MM.1S (cell line): Measurements from ENCODE around the gene TMEM184B.
A peak's percentile ranks its signal among the peaks of the same experiment; 100 is the strongest.

Experiments used
- DNase-seq: peaks from one replicate; pipeline ENCODE4 v3.0.0-alpha.2; 2015
- H2AFZ ChIP-seq: fragments of 300-600 bp; sonication (generic); 2 replicates; pipeline ENCODE4 v1.6.0; 2016; ENCODE audit warnings: antibody characterized with exemption, low read length
- H3F3A ChIP-seq: fragments of 300-600 bp; sonication (generic); 2 replicates; pipeline ENCODE4 v1.6.1; 2016; ENCODE audit warnings: mild to moderate bottlenecking, antibody characterized with exemption, low read length, moderate library complexity, mixed read lengths; ENCODE audit not compliant: insufficient read depth
- H3K27ac ChIP-seq: fragments of 300-600 bp; sonication (generic); 2 replicates; pipeline ENCODE4 v1.5.1; 2016; ENCODE audit warnings: mild to moderate bottlenecking, low read length
- H3K27me3 ChIP-seq: fragments of 300-600 bp; sonication (generic); replicated peaks from 2 replicates; pipeline ENCODE4 v1.6.0; 2016; ENCODE audit warnings: low read length; ENCODE audit not compliant: insufficient read depth
- H3K36me3 ChIP-seq: fragments of 300-600 bp; sonication (generic); replicated peaks from 2 replicates; pipeline ENCODE4 v1.6.1; 2016; ENCODE audit warnings: mild to moderate bottlenecking, low read length, mixed read lengths; ENCODE audit not compliant: insufficient read depth
- H3K4me1 ChIP-seq: fragments of 300-600 bp; sonication (generic); 2 replicates; pipeline ENCODE4 v1.6.1; 2016; ENCODE audit warnings: low read length, mixed read lengths
- H3K4me2 ChIP-seq: fragments of 300-600 bp; sonication (generic); 2 replicates; pipeline ENCODE4 v1.6.0; 2016; ENCODE audit warnings: low read depth, low read length
- H3K4me3 ChIP-seq: fragments of 300-600 bp; sonication (generic); 2 replicates; pipeline ENCODE4 v1.5.1; 2016; ENCODE audit warnings: low read length, mixed read lengths
- H3K79me2 ChIP-seq: fragments of 300-600 bp; sonication (generic); 2 replicates; pipeline ENCODE4 v1.6.1; 2016; ENCODE audit warnings: mixed run types, low read length, mixed read lengths
- H3K9ac ChIP-seq: fragments of 300-600 bp; sonication (generic); 2 replicates; pipeline ENCODE4 v1.6.1; 2016; ENCODE audit warnings: low read length, mixed read lengths
- H3K9me2 ChIP-seq: fragments of 300-600 bp; sonication (generic); replicated peaks from 2 replicates; pipeline ENCODE4 v1.6.1; 2016; ENCODE audit warnings: mild to moderate bottlenecking, low read length, mixed read lengths; ENCODE audit not compliant: insufficient read depth
- H3K9me3 ChIP-seq: fragments of 300-600 bp; sonication (generic); replicated peaks from 2 replicates; pipeline ENCODE4 v1.6.1; 2016; ENCODE audit warnings: mild to moderate bottlenecking, low read length, mixed read lengths; ENCODE audit not compliant: insufficient read depth
- H4K20me1 ChIP-seq: fragments of 300-600 bp; sonication (generic); 2 replicates; pipeline ENCODE4 v1.6.1; 2016; ENCODE audit warnings: mild to moderate bottlenecking, low read length, moderate library complexity, mixed read lengths; ENCODE audit not compliant: insufficient read depth
- EZH2 ChIP-seq: fragments of 300-600 bp; sonication (generic); optimal IDR thresholded peaks from 2 replicates; pipeline ENCODE3; 2017; ENCODE audit warnings: low read depth, mild to moderate bottlenecking, antibody characterized with exemption, low read length, mixed read lengths
- EZH2phosphoT487 ChIP-seq: fragments of 300-600 bp; sonication (generic); IDR thresholded peaks from 2 replicates; pipeline ENCODE4 v1.6.1; 2018; ENCODE audit warnings: antibody characterized with exemption, low read length
- TF ChIP-seq, protein P1 (sequence below): fragments of 300-600 bp; sonication (generic); IDR thresholded peaks from 2 replicates; pipeline ENCODE4 v1.5.1; 2016; ENCODE audit warnings: antibody characterized with exemption, low read length, mixed read lengths

The TMEM184B gene

GRCh38 chr22:38272373-38273134, at the start of gene TMEM184B:
TMEM184B (minus strand) TSS chr22:38273010; CDS start chr22:38247961, 25,049 bp downstream.
- peak within 1 kb of the TSS; percentile 91 for H3K9ac ChIP-seq
- peak within 1 kb of the TSS; percentile 99 for H3K4me3 ChIP-seq
- H3K9me2 ChIP-seq = no peaks in the 10 kb centered on the region
- H3F3A ChIP-seq = peaks cover 28% of the 10 kb centered on the region
- peak within 1 kb of the TSS; percentile 58; the same call in 1 of the 2 replicates for H3K27ac ChIP-seq
- H3K4me1 ChIP-seq = peaks cover 53% of the 10 kb centered on the region
- H4K20me1 ChIP-seq = peaks cover 5% of the 10 kb centered on the region; the same call in 1 of the 2 replicates
- TF ChIP-seq EZH2phosphoT487 (no peak), EZH2 (no peak)
- TF ChIP-seq, protein P1, sequence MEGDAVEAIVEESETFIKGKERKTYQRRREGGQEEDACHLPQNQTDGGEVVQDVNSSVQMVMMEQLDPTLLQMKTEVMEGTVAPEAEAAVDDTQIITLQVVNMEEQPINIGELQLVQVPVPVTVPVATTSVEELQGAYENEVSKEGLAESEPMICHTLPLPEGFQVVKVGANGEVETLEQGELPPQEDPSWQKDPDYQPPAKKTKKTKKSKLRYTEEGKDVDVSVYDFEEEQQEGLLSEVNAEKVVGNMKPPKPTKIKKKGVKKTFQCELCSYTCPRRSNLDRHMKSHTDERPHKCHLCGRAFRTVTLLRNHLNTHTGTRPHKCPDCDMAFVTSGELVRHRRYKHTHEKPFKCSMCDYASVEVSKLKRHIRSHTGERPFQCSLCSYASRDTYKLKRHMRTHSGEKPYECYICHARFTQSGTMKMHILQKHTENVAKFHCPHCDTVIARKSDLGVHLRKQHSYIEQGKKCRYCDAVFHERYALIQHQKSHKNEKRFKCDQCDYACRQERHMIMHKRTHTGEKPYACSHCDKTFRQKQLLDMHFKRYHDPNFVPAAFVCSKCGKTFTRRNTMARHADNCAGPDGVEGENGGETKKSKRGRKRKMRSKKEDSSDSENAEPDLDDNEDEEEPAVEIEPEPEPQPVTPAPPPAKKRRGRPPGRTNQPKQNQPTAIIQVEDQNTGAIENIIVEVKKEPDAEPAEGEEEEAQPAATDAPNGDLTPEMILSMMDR = no peak
- no peaks in the 10 kb centered on the region for H3K27me3 ChIP-seq
- no peaks in the 10 kb centered on the region for H3K9me3 ChIP-seq
- peaks cover 56% of the 10 kb centered on the region for H3K79me2 ChIP-seq
- DNase-seq = peak; percentile 86
- H2AFZ ChIP-seq = peak within 1 kb of the TSS; percentile 78
- 0 out of 2 replicates have a peak, but pooled peaks cover 12% of the 10 kb centered on the region for H3K36me3 ChIP-seq
- H3K4me2 ChIP-seq = peak within 1 kb of the TSS; percentile 97

DNA sequence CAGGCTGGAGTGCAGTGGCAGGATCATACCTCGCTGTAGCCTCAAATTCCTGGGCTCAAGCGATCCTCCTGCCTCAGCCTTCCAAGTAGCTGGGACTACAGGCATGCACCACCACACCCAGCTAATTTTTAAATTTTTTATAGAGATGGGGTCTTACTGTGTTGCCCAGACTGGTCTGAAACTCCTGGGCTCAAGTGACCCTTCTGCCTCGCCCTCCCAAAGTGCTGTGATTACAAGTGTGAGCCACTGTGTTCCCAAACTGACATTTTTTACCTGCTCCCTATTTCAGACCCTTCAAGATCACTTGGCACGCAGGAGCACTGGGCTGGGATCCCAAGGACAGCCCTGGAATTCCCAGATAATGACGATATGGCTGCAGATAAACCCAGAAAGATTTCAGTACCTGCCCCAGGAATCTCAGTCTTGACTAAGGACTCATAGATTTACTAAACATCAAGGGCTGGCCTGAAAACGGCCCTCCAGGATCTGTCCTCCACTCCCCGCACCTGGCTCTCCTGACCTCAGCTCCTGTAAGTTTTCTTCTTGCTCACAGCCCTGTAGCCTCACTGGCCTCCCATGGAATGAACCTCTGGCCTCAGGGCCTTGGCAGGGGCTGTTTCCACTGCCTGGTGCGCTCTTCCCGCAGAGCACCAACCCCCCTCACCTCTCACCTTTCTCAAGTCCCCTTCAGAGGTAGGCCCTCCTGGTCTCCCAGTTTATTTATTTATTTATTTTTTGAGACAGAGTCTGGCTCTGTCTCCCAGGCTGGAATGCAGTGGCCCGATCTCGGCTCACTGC, 48.0 kb upstream of the TMEM184B start:
- H3K9me3 ChIP-seq = no peaks in the 10 kb centered on the region
- H3K4me2 ChIP-seq = no peak overlapping the region
- H3K27ac ChIP-seq = no peak overlapping the region
- no peak overlapping the region for H3K4me3 ChIP-seq
- H3K27me3 ChIP-seq = no peaks in the 10 kb centered on the region
- no peaks in the 10 kb centered on the region for H3K9me2 ChIP-seq
- no peaks in the 10 kb centered on the region for H3K36me3 ChIP-seq
- no peak for DNase-seq
- H3K9ac ChIP-seq = no peak overlapping the region
- peaks cover 19% of the 10 kb centered on the region for H3K79me2 ChIP-seq
- no peak overlapping the region for H2AFZ ChIP-seq
- TF ChIP-seq, protein P1 = no peak
- TF ChIP-seq EZH2 = no peak
- no peak for TF ChIP-seq EZH2phosphoT487
- H3F3A ChIP-seq = peaks cover 23% of the 10 kb centered on the region
- H4K20me1 ChIP-seq = no peaks in the 10 kb centered on the region
- H3K4me1 ChIP-seq = 0 out of 2 replicates have a peak, but pooled peaks cover 7% of the 10 kb centered on the region

DNA sequence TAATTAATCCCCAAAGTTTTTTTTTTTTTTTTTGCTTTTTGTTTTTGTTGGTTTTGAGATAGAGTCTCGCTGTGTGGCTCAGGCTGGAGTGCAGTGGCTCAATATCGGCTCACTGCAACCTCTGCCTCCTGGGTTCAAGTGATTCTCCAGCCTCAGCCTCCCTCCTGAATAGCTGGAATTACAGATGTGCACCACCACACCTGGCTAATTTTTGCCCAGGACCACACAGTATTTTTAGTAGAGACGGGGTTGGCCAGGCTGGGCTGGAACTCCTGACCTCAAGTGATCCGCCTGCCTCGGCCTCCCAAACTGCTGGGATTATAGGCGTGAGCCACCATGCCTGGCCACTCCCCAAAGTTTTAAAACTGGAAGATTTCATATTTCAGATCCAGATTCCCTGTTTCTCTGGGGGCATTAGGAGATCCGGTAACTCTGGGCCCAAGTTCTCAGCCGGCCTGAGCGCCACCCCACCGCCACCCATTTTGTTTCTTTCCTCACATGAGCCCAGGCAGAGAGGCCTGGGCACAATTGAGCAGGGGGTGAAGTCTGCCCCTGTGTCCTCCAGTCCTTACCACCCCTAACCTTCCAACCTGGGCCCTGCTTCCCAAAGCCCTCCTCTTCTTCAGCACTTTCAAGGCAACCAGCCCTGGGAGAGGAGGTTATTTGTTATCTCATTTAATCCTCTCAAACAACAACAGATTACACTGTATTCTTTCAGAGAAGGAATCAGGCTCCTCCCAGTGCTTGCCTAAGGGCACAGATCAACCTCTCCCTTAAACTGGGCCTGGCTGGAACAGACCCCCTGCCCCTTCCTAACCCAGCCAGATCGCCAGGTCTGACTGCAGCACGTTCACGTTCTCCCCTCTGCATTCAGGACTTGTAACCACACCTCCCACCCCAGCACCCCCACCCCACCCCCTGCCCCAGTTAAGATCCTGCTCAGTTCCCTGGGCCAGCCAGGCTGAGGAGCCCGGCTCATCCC, 46.3 kb upstream of the TMEM184B start:
- 0 out of 2 replicates have a peak overlapping the region, but pooled peaks have one; percentile 89 for H2AFZ ChIP-seq
- peak overlapping the region; percentile 92 for H3K4me2 ChIP-seq
- TF ChIP-seq EZH2 (no peak), EZH2phosphoT487 (no peak)
- TF ChIP-seq, protein P1 = no peak
- no peaks in the 10 kb centered on the region for H3K9me2 ChIP-seq
- no peak for DNase-seq
- peak overlapping the region; percentile 65 for H3K4me3 ChIP-seq
- H3K79me2 ChIP-seq = peaks cover 37% of the 10 kb centered on the region
- no peaks in the 10 kb centered on the region for H3K9me3 ChIP-seq
- 0 out of 2 replicates have a peak, but pooled peaks cover 7% of the 10 kb centered on the region for H3K4me1 ChIP-seq
- H3F3A ChIP-seq = peaks cover 40% of the 10 kb centered on the region
- H3K36me3 ChIP-seq = no peaks in the 10 kb centered on the region
- H3K27ac ChIP-seq = peak overlapping the region; percentile 71; the same call in 1 of the 2 replicates
- no peaks in the 10 kb centered on the region for H3K27me3 ChIP-seq
- H4K20me1 ChIP-seq = no peaks in the 10 kb centered on the region
- H3K9ac ChIP-seq = peak overlapping the region; percentile 66; the same call in 1 of the 2 replicates
